GM21381 (cell line): ENCODE results near the gene RPL28.
"Not testable (repeated sequence)": the region's sequence is repeated elsewhere in the genome, so short reads cannot be mapped to it uniquely, and the experiment has no call there.

ENCODE experiments used
- ATAC-seq: cut with Tn5 transposase; IDR thresholded peaks from one replicate; pipeline ENCODE4 v1.9.1; 2021; ENCODE audit warnings: mild to moderate bottlenecking, moderate library complexity; ENCODE audit not compliant: unreplicated experiment

RPL28 gene

GRCh38 chr19:55446060-55446459 is 60.3 kb downstream of the RPL28 start:
- no peak for ATAC-seq

- ATAC-seq = no peak
These were observed 61.9 kb downstream of the RPL28 start for GRCh38 chr19:55447421-55448174.

- not testable (repeated sequence) for ATAC-seq
These were observed 62.4 kb downstream of the RPL28 start for GRCh38 chr19:55448175-55448490.

GRCh38 chr19:55449469-55449868 is 63.7 kb downstream of the RPL28 start:
- ATAC-seq = no peak

GRCh38 chr19:55451163-55451964 is 65.6 kb downstream of the RPL28 start:
- no peak for ATAC-seq

- ATAC-seq = no peak
These were observed 66.4 kb downstream of the RPL28 start for GRCh38 chr19:55451965-55452748.
